Heart left ventricle (tissue), 16 donors: Measurements from ENCODE around the gene KDELR3. TPM values are rescaled to one million over a fixed set of nuclear protein-coding genes. Genes with fewer than 3 reads are reported as not detected.
A peak's percentile ranks its signal among the peaks of the same experiment; 100 is the strongest.

Source experiments
- ATAC-seq, 4 donors: fragments of 200-7000 bp; cut with Tn5 transposase; one replicate each; pipeline ENCODE4 v1.9.1; 2020 to 2022; ENCODE audit warnings: moderate library complexity in 4 of 4, mild to moderate bottlenecking in 3 of 4, moderate number of reproducible peaks in 1 of 4
- DNase-seq, 5 donors: peaks; one replicate each; pipeline ENCODE4 v3.0.0-alpha.2; 2020
- H3K27ac ChIP-seq, 12 donors: fragments of 200-600 bp; sonication (generic) in 4 of 12; one replicate each; pipeline versions ENCODE4 v1.5.0 to v1.8.0; 2016 to 2022; ENCODE audit warnings: mild to moderate bottlenecking in 2 of 12
- H3K27me3 ChIP-seq, 9 donors: fragments of 200-600 bp; sonication (generic) in 2 of 9; one replicate each; pipeline versions ENCODE4 v1.5.1 to v1.8.0; 2016 to 2022; ENCODE audit warnings: mild to moderate bottlenecking in 3 of 9
- H3K36me3 ChIP-seq, 9 donors: fragments of 200-600 bp; sonication (generic) in 2 of 9; one replicate each; pipeline versions ENCODE4 v1.5.0 to v1.8.0; 2018 to 2022; ENCODE audit warnings: mild to moderate bottlenecking in 2 of 9
- H3K4me1 ChIP-seq, 12 donors: fragments of 200-600 bp; sonication (generic) in 4 of 12; one replicate each; pipeline versions ENCODE4 v1.5.0 to v1.8.0; 2016 to 2022; ENCODE audit warnings: mild to moderate bottlenecking in 3 of 12
- H3K4me3 ChIP-seq, 12 donors: fragments of 200-600 bp; sonication (generic) in 4 of 12; one replicate each; pipeline versions ENCODE4 v1.5.0 to v1.8.0; 2017 to 2022; ENCODE audit warnings: mild to moderate bottlenecking in 9 of 12, moderate library complexity in 4 of 12
- H3K9me3 ChIP-seq, 12 donors: fragments of 200-600 bp; sonication (generic) in 4 of 12; one replicate each; pipeline versions ENCODE4 v1.5.0 to v1.8.0; 2016 to 2022; ENCODE audit warnings: mild to moderate bottlenecking in 1 of 12
- POLR2A ChIP-seq, 2 donors: fragments of 450-650 bp; IDR thresholded peaks; one replicate each; pipeline ENCODE4 v1.6.1; 2017; ENCODE audit warnings: antibody characterized with exemption in 2 of 2, mild to moderate bottlenecking in 2 of 2, moderate library complexity in 2 of 2
- WGBS, 4 donors: extraction: QIAGEN DNeasy Blood & Tissue Kit in 2 of 4; methylation state at CpG; one replicate each; pipeline versions ENCODE4 v1.1.5 to v1.1.7; 2013 to 2018; 5-methylcytosine and 5-hydroxymethylcytosine counted together
- intact Hi-C, 10 donors: fragments of 100-400 bp; cut with DNase I; formaldehyde crosslinking; loops; one replicate each; pipeline versions ENCODE4 v1.11.1 to v1.14.2; 2022
- polyA plus RNA-seq, 2 donors: library from polyadenylated mRNA; stranded (reverse); fragments of 200-250 nt; gene quantifications; one replicate each; pipeline ENCODE4 v1.2.3, GENCODE V29; 2013
- total RNA-seq, 9 donors: library from RNA; depleted of rRNA in 2 of 9; stranded (reverse); fragments of >200 nt in 2 of 9; fragmentation: NEBNext Ultra II Directional in 3 of 9; extraction: Animal tissue kit (Norgen Biotek cat#: 25700) in 3 of 9; gene quantifications; one replicate each; pipeline versions ENCODE4 v1.1.0 to v1.2.4, GENCODE V29; 2016 to 2023
- TF ChIP-seq, protein P1 (sequence below), 12 donors: fragments of 200-600 bp; sonication (generic) in 4 of 12; IDR thresholded peaks; one replicate each; pipeline versions ENCODE4 v1.5.0 to v1.8.0; 2018 to 2022; ENCODE audit warnings: antibody characterized with exemption in 12 of 12, mild to moderate bottlenecking in 5 of 12
- donor health status: ischemic (EF 13 %, LVEDD 7.1; RV severe dilation, severe dysfunction).
- donor health status: healthy with polysubstance abuse.
- donor health status: DM: no; HTN: yes; CAD: no.
- donor health status: DM: no; HTN: no; CAD: no.
- donor health status: ischemic (EF 25% LVEDD 6.9; RV normal size, moderate dysfunction).
- donor health status: ischemic (EF 25% LVEDD 5.7; RV mildly dilated, moderate dysfunction).
- donor health status: healthy.
- donor health status: DM: yes; HTN: yes; CAD: no.
- donor health status: ischemic (EF 35%, LVEDD 5.7; RV mildly dilated, moderate dysfunction).
- donor health status: nonischemic (EF 11% LVEDD 7.7; RV severe dilation, severe dysfunction).
- donor health status: DM: yes; HTN: yes; CAD: no.
- donor health status: PGD.
- donor health status: ischemic (EF 29% LVEDD 5.4; RV normal size, mild dysfunction).
- donor health status: nonischemic (EF 23%, LVEDD 6.1; RV moderate dilation, normal function).

The KDELR3 gene
- total and polyA plus RNA-seq, 11 donors, result 4.4 to 15.5 (median 8.5) TPM

DNA sequence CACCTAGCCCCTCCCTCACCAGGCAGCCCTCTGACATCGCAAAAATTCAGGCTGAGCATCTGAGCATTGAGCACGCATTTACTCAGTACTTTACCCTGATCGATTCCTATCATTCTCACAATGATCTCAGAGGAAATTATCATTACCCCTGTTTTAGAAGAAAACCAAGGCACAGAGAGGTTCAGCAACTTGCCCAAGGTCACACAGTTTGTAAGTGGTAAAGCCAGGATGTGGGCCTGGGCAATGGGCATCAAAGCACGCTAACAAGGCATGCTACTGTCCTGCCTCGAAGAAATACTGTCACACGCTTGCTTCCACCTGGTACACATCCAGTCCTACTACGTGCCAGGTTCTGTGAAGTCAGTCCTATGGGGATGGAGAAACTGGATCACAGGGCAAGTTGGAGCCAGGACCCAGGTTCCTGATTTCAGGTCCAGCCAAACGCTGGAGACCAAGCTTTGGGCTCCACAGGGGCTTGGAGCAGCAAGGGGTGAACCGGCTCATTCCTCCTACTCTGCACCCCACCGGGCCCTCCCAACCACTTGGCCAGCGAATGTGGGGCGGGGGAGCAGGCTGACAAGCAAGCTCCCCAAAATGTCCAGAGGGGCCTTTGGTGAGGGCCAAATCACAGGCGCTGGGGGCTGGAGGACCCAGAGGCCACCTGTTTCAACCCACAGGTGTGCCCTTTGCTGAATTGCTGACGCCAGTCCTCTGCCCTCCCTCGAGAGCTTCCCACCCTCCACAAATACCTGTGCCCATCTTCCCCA lies 31.1 kb upstream of the KDELR3 start:
- intact Hi-C loops, result no loop called here

DNA sequence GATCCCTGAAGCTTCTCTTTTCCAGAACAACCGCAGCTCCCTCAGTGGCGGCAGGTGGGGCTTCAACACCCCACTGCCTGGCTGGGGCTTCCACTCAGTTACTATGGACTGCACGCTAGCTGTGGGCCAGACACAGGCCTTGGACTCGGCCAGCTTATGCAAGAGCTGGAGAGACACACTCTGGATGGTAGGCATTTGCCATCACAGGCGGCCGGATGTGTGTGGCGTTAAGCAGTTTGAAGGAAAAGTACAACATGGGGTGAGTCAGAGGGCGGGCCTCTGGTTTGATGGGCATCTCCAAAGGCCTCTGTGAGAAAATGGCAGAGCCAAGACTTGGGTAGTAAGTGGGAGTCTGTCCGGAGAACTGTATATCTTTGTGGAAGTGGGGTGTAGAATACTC lies 30.5 kb upstream of the KDELR3 start:
- peak in 1 of 5 donors; percentile 15 for DNase-seq
- peaks cover 0 to 3% (median 0%) of the 10 kb centered on the region in 9 donors for H3K27me3 ChIP-seq
- no peaks in the 10 kb centered on the region for H3K36me3 ChIP-seq
- no peak for ATAC-seq
- intact Hi-C loops, result no loop called here
- 88 to 95% (median 94%) methylated on average over 9 of the region's 9 CpGs for WGBS, 4 donors
- H3K4me1 ChIP-seq, result peaks cover 0 to 49% (median 7%) of the 10 kb centered on the region in 12 donors
- H3K9me3 ChIP-seq, result no peaks in the 10 kb centered on the region
- H3K27ac ChIP-seq, result peak overlapping the region in 3 of 12 donors; percentile 19 to 86 (median 77)
- TF ChIP-seq, protein P1, sequence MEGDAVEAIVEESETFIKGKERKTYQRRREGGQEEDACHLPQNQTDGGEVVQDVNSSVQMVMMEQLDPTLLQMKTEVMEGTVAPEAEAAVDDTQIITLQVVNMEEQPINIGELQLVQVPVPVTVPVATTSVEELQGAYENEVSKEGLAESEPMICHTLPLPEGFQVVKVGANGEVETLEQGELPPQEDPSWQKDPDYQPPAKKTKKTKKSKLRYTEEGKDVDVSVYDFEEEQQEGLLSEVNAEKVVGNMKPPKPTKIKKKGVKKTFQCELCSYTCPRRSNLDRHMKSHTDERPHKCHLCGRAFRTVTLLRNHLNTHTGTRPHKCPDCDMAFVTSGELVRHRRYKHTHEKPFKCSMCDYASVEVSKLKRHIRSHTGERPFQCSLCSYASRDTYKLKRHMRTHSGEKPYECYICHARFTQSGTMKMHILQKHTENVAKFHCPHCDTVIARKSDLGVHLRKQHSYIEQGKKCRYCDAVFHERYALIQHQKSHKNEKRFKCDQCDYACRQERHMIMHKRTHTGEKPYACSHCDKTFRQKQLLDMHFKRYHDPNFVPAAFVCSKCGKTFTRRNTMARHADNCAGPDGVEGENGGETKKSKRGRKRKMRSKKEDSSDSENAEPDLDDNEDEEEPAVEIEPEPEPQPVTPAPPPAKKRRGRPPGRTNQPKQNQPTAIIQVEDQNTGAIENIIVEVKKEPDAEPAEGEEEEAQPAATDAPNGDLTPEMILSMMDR (IDR thresholded peaks at IDR 0.05), result no peak
- no peak for TF ChIP-seq POLR2A (IDR thresholded peaks at IDR 0.05)
- H3K4me3 ChIP-seq, result no peak overlapping the region

More for the DNA sequence above, 31.1 kb upstream of the KDELR3 start:
- DNase-seq (peak in 1 of 5 donors; percentile 22), ATAC-seq (no peak)
- peak overlapping the region in 6 of 12 donors; percentile 36 to 86 (median 64) for H3K27ac ChIP-seq
- WGBS, 4 donors, result 80 to 92% (median 89%) methylated on average over 11 to 15 of the region's 15 CpGs
- H3K9me3 ChIP-seq, result no peaks in the 10 kb centered on the region
- no peak overlapping the region for H3K4me3 ChIP-seq
- H3K36me3 ChIP-seq, result no peaks in the 10 kb centered on the region
- H3K27me3 ChIP-seq, result peaks cover 0 to 3% (median 0%) of the 10 kb centered on the region in 9 donors
- peaks cover 0 to 49% (median 7%) of the 10 kb centered on the region in 12 donors for H3K4me1 ChIP-seq
- TF ChIP-seq, protein P1 (IDR thresholded peaks at IDR 0.05), result no peak
- no peak for TF ChIP-seq POLR2A (IDR thresholded peaks at IDR 0.05)

DNA sequence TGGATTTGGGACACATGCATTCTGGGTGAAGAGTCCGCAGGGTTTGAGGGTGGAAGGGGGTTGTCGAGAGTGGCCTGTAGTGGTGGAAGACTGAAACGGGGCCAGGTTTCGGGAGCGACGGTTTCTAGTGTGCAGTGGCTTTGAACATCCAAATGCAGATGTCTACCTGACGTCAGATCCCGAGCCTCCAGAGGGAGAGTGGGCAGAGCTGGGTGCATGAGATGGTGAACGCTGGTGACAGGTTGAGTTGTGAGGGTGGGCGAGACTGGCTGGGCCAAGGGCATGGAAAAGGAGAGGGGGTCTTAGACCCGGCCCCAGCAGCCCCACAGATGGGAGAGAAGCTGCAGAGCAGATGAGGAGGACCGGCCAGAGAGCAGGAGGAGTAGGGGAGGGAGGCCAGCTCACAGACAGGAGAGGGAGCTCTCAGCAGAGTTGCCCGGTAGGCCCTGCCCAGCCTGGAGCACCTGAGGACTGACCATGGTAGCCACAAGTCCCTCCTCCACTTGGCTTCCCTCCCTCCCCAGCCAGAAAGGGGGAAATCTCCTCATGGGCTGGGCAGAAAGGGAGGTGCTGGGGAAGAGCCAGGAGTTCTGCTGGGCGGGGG lies 27.0 kb upstream of the KDELR3 start:
- Histone ChIP-seq H3K27ac (peak overlapping the region in 5 of 12 donors; percentile 46 to 95 (median 89)), H3K36me3 (no peaks in the 10 kb centered on the region), H3K27me3 (peaks cover 0 to 9% (median 0%) of the 10 kb centered on the region in 9 donors), H3K9me3 (no peaks in the 10 kb centered on the region), H3K4me1 (peaks cover 0 to 56% (median 6%) of the 10 kb centered on the region in 12 donors), H3K4me3 (no peak overlapping the region)
- TF ChIP-seq, protein P1 (IDR thresholded peaks at IDR 0.05), result no peak
- no peak for TF ChIP-seq POLR2A (IDR thresholded peaks at IDR 0.05)
- ATAC-seq, result no peak
- intact Hi-C loops, result no loop called here
- WGBS, 4 donors, result 68 to 78% (median 77%) methylated on average over 13 to 14 of the region's 14 CpGs
- DNase-seq, result no peak

DNA sequence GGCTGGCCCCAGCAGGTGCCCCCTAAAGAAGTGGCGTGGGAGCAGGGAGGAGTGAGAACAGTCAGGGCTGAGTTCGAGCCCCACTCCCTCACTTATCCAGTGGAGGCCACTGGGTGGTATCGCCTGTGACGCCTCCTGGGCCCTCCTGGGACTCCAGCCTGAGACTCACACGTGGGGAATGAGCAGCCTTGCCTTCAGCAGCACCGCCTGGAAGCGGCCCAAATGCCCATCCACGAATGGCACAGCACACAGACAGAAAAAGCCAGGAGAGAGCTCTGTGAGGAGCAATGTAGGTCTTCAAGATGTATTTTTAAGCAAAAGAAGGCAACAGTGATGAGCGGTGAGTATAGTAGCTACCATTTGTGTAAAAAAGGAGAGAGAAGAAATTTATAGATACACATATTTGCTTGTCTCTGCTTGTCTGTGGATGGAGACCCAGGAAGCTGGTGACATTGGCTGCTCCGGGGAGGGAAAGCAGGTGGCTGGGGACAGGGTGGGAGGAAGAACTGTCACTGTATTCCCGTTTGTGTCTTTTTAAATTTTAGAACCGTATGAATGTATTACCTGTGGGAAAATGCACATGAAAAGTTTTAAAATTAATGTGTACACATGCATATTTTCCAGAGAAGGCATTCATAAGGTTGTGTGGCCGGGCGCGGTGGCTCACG lies 26.1 kb upstream of the KDELR3 start:
- TF ChIP-seq POLR2A (IDR thresholded peaks at IDR 0.05), result no peak
- TF ChIP-seq, protein P1 (IDR thresholded peaks at IDR 0.05), result no peak
- peak; percentile 6 to 37 (median 20) for ATAC-seq
- peaks cover 0 to 51% (median 4%) of the 10 kb centered on the region in 12 donors for H3K4me1 ChIP-seq
- no peak overlapping the region for H3K4me3 ChIP-seq
- no peaks in the 10 kb centered on the region for H3K9me3 ChIP-seq
- 50 to 59% (median 57%) methylated on average over 15 to 16 of the region's 16 CpGs for WGBS, 4 donors
- no peaks in the 10 kb centered on the region for H3K36me3 ChIP-seq
- H3K27me3 ChIP-seq, result peaks cover 0 to 9% (median 0%) of the 10 kb centered on the region in 9 donors
- intact Hi-C loops, result no loop called here
- peak overlapping the region in 8 of 12 donors; percentile 46 to 97 (median 85) for H3K27ac ChIP-seq
- peak in 2 of 5 donors; percentile 56 to 75 for DNase-seq
